GM12892 (cell line): ENCODE data around the gene GABARAP.

Experiments
- POLR2A ChIP-seq: IDR thresholded peaks from 2 replicates; pipeline ENCODE4 v1.6.1; 2011; ENCODE audit warnings: low read depth, low read length, control low read depth
- TAF1 ChIP-seq: IDR thresholded peaks from 2 replicates; pipeline ENCODE4 v1.6.1; 2011; ENCODE audit warnings: low read depth, mild to moderate bottlenecking, control low read depth, low read length, borderline replicate concordance

DNA sequence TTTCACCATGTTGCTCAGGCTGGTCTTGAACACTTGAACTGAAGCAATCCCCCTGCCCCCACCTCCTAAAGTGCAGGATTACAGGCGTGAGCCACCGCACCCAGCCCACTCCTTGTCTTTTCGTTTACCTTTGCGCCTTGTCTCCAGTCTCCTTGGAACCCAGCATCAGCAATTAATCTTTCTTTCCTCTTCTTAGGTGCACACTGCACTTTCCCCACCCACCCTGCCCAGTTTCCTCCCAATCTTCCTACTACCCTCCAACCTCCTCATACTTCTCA lies 21.5 kb upstream of the GABARAP start:
- TF ChIP-seq POLR2A, result no peak
- no peak for TF ChIP-seq TAF1
